ENCODE data around the gene LGR4. TPM values are rescaled to one million over a fixed set of nuclear protein-coding genes. Genes with fewer than 3 reads are reported as not detected.
A peak's percentile ranks its signal among the peaks of the same experiment; 100 is the strongest.

Gene LGR4
- total and polyA plus RNA-seq, 10 donors: 1.5 to 47.2 (median 27.0) TPM

DNA sequence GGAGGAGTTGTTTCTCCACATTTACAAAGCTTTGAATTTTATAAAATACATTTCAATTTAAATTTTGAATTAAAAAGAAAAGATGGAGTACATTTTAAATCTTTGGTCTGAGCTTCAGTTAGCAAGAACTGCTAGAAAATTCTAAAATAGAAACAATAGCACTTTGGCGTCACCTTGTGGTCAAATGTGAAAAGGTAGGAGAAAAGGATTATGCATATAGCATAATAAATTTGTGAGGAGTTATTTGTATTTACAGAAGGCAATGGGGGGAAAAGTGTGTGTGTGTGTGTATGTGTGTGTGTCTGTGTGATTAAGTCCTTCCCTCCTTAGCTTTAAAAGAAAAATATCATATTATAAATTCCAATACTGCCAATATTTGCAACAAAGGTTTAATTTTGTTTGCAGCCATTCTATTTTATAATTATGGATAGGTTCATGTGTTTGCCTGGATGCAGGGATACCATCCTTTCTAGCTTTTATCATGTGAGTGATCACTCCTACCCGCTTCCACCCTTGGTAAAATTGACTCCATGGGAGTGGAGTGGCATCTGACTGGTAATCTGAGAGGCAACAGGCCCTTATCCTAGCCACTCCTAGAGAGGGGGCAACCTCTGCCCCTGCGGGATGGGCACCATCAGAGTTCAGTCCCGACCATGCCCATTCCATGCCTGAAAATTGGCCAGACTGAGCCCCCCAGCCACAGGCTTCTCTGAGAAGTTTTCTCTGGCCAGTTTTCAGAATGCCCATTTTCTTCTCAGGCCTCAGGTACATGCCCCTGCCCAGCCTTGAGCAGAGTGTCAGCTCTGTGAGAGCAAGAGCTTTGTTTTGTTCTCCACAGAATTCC lies 13.6 kb upstream of the LGR4 start:
- DNase-seq: no peak
- Histone ChIP-seq H3K4me1 (no peaks in the 10 kb centered on the region), H3K27me3 (replicated peaks in 1 of 7) (no peaks in the 10 kb centered on the region), H3K4me3 (no peak overlapping the region), H3K36me3 (peaks cover 0 to 24% (median 14%) of the 10 kb centered on the region in 6 donors), H3K9me3 (no peaks in the 10 kb centered on the region), H3K27ac (no peak overlapping the region)
- WGBS, 5 donors: 40 to 51% (median 47%) methylated on average over 4 of the region's 4 CpGs
- intact Hi-C loops (cut with DNase I; ENCODE audit: low total_unique reads): loop anchor here (5.0 kb wide), 1 partner anchor 304 kb away; no protein-coding TSS in a partner anchor
- TF ChIP-seq POLR2A (IDR thresholded peaks at IDR 0.05) (no peak), POLR2AphosphoS5 (IDR thresholded peaks at IDR 0.05) (no peak)
- TF ChIP-seq, protein P1, sequence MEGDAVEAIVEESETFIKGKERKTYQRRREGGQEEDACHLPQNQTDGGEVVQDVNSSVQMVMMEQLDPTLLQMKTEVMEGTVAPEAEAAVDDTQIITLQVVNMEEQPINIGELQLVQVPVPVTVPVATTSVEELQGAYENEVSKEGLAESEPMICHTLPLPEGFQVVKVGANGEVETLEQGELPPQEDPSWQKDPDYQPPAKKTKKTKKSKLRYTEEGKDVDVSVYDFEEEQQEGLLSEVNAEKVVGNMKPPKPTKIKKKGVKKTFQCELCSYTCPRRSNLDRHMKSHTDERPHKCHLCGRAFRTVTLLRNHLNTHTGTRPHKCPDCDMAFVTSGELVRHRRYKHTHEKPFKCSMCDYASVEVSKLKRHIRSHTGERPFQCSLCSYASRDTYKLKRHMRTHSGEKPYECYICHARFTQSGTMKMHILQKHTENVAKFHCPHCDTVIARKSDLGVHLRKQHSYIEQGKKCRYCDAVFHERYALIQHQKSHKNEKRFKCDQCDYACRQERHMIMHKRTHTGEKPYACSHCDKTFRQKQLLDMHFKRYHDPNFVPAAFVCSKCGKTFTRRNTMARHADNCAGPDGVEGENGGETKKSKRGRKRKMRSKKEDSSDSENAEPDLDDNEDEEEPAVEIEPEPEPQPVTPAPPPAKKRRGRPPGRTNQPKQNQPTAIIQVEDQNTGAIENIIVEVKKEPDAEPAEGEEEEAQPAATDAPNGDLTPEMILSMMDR (IDR thresholded peaks at IDR 0.05 in 8 of 11, conservative IDR thresholded peaks at IDR 0.05 in 3 of 11): peak; percentile 49 to 90 (median 79)

DNA sequence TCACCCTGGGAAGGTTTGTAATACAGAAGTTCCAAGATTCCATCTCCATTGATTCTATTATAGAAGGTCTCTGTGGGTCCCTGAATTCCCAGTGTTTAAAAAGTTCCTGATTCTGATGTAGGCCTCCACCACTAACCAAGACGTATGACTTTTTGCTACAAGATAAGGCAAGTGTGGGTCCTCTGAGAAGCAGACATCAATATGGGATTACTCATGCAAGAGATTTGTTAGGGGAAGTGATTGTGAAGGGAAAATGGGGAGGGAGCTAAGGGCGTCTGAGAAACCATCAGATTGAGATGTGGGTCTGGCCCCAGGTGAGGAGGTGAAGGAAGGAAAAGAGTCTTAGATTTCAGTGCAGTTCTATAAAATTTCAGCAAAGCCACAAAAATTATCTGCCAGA lies 10.2 kb upstream of the LGR4 start:
- no peaks in the 10 kb centered on the region for H3K36me3 ChIP-seq
- intact Hi-C loops (cut with DNase I; ENCODE audit: low total_unique reads): no loop called here
- 78 to 86% (median 84%) methylated on average over 2 of the region's 2 CpGs for WGBS, 5 donors

DNA sequence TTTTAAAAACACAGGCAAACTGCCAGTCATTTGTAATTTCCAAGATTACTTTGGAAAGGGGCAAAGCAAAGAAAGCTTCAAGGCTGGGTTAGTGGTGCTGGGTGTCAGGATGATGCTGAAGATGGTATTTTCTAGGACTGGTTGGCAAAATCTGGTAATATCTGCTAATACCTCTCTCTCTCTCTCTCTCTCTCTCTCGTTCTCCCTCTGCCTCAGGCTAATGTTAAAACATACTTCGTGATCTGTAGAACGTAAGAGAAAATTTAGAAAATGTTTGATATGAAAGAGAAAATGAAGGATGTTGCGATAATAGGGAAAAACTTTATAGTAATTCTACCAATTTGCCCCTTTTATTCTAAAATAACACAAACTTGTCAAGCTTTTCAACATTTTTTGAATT lies 9.4 kb upstream of the LGR4 start:
- no peak overlapping the region for H3K4me3 ChIP-seq
- intact Hi-C loops (cut with DNase I; ENCODE audit: low total_unique reads): no loop called here
- TF ChIP-seq, protein P1 (IDR thresholded peaks at IDR 0.05 in 8 of 11, conservative IDR thresholded peaks at IDR 0.05 in 3 of 11): no peak
- TF ChIP-seq POLR2A (IDR thresholded peaks at IDR 0.05): no peak
- H3K4me1 ChIP-seq: no peaks in the 10 kb centered on the region
- no peak overlapping the region for H3K27ac ChIP-seq
- WGBS, 5 donors: 88 to 94% (median 91%) methylated on average over 4 of the region's 4 CpGs
- H3K36me3 ChIP-seq: no peaks in the 10 kb centered on the region
- no peaks in the 10 kb centered on the region for H3K27me3 ChIP-seq (replicated peaks in 1 of 7)
- DNase-seq: no peak
- no peaks in the 10 kb centered on the region for H3K9me3 ChIP-seq

More for the DNA sequence above, 10.2 kb upstream of the LGR4 start:
- Histone ChIP-seq H3K27ac (no peak overlapping the region), H3K9me3 (no peaks in the 10 kb centered on the region), H3K27me3 (replicated peaks in 1 of 7) (no peaks in the 10 kb centered on the region), H3K4me3 (no peak overlapping the region), H3K4me1 (no peaks in the 10 kb centered on the region)
- DNase-seq: no peak
- TF ChIP-seq POLR2AphosphoS5 (IDR thresholded peaks at IDR 0.05) (no peak), POLR2A (IDR thresholded peaks at IDR 0.05) (no peak)
- TF ChIP-seq, protein P1 (IDR thresholded peaks at IDR 0.05 in 8 of 11, conservative IDR thresholded peaks at IDR 0.05 in 3 of 11): no peak

DNA sequence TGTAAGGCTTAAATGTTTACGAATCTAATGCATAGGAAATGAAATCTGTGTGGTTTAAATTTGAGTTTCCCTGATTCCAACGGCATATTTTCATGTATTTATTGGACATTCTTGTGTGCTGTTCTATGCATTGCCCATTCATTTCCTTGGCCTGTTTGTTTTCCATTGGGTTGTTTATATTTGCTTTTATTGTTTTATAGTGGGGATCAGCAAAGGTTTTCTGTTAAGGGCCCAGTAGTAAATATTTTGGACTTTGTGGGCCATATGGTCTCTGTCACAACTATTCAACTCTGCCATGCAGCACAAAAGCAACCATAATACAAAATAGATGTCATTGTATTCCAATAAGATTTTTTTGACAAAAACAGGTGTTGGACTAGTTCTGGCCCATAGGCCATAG lies 5.2 kb upstream of the LGR4 start:
- TF ChIP-seq POLR2AphosphoS5 (IDR thresholded peaks at IDR 0.05) (no peak), POLR2A (IDR thresholded peaks at IDR 0.05) (no peak)
- TF ChIP-seq, protein P1 (IDR thresholded peaks at IDR 0.05 in 8 of 11, conservative IDR thresholded peaks at IDR 0.05 in 3 of 11): no peak
- no peak for DNase-seq
- Histone ChIP-seq H3K9me3 (no peaks in the 10 kb centered on the region), H3K36me3 (no peaks in the 10 kb centered on the region), H3K27ac (no peak overlapping the region), H3K4me3 (no peak overlapping the region), H3K27me3 (replicated peaks in 1 of 7) (peaks cover 0 to 5% (median 0%) of the 10 kb centered on the region in 7 donors), H3K4me1 (peaks cover 0 to 8% (median 2%) of the 10 kb centered on the region in 6 donors)
- WGBS, 5 donors: 73 to 88% (median 79%) methylated on average over 2 of the region's 2 CpGs
- intact Hi-C loops (cut with DNase I; ENCODE audit: low total_unique reads): loop anchor here (10.0 kb wide), 1 partner anchor 113 kb away; the partner anchor contains the start of gene CCDC34
